ENCODE measurements around the gene AKR1B1.

AKR1B1 gene

DNA sequence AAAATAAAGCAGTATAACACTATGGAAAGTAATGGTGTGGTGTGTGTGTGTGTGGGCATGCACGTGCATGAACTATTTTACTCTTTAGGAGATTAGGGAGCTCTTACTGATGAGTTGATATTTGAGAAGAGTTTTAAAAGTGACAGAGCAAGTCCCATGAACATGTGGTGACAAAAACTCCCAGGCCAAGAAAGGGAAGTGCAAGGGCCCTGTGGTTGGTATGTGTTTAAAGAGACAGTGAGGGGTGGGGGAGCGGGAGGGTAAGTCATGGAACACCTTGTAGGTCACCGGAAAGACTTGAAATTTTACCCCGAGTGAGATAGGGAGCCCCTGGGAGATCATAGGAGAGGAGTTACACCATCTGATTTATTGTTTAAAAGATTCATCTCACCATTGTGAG lies 63.3 kb downstream of the AKR1B1 start:
- TF ChIP-seq, protein P1, sequence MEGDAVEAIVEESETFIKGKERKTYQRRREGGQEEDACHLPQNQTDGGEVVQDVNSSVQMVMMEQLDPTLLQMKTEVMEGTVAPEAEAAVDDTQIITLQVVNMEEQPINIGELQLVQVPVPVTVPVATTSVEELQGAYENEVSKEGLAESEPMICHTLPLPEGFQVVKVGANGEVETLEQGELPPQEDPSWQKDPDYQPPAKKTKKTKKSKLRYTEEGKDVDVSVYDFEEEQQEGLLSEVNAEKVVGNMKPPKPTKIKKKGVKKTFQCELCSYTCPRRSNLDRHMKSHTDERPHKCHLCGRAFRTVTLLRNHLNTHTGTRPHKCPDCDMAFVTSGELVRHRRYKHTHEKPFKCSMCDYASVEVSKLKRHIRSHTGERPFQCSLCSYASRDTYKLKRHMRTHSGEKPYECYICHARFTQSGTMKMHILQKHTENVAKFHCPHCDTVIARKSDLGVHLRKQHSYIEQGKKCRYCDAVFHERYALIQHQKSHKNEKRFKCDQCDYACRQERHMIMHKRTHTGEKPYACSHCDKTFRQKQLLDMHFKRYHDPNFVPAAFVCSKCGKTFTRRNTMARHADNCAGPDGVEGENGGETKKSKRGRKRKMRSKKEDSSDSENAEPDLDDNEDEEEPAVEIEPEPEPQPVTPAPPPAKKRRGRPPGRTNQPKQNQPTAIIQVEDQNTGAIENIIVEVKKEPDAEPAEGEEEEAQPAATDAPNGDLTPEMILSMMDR (IDR thresholded peaks at IDR 0.05; ENCODE audit: insufficient read depth, low read depth, low read length, missing control alignments), result no peak
- no peak overlapping the region for H3K4me3 ChIP-seq (ENCODE audit: low read length)
- DNase-seq (ENCODE audit: low read depth), result no peak

DNA sequence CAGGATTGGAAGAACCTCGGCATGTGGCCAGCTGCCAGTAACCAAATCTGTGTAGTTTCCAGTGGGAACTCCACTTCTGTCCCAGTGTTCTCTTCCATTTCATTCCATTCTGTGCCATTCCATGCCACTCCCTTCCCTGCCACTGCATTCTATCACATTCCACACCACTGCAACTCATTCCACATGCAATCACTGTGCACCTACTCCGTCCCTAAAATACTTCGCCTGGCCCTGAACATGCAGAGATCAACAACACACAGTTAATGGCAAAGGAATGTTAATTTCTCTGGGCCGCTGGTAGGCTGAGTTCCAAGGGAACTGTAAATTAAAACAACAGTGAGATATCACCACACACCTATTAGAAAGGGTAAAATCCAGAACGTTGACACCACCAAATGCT lies 64.8 kb downstream of the AKR1B1 start:
- TF ChIP-seq, protein P1 (IDR thresholded peaks at IDR 0.05; ENCODE audit: insufficient read depth, low read depth, low read length, missing control alignments), result no peak
- no peak overlapping the region for H3K4me3 ChIP-seq (ENCODE audit: low read length)
- no peak for DNase-seq (ENCODE audit: low read depth)
